Skeletal muscle tissue (tissue), 4 donors: ENCODE results near the gene LYRM9. TPM values are rescaled to one million over a fixed set of nuclear protein-coding genes. Genes with fewer than 3 reads are reported as not detected.

Experiments
- H3K27ac ChIP-seq: one replicate; pipeline ENCODE4 v1.7.0; 2013; ENCODE audit warnings: mild to moderate bottlenecking, low read depth, low read length, inconsistent platforms
- H3K27me3 ChIP-seq, 3 donors: one replicate each; pipeline ENCODE4 v1.7.0; 2013; ENCODE audit warnings: low read length in 3 of 3; ENCODE audit not compliant: control insufficient read depth in 3 of 3, insufficient read depth in 3 of 3
- H3K36me3 ChIP-seq, 3 donors: one replicate each; pipeline ENCODE4 v1.7.0; 2013; ENCODE audit warnings: low read length in 3 of 3; ENCODE audit not compliant: control insufficient read depth in 3 of 3, insufficient read depth in 3 of 3
- H3K4me1 ChIP-seq, 3 donors: one replicate each; pipeline ENCODE4 v1.7.0; 2013; ENCODE audit warnings: low read length in 3 of 3, mild to moderate bottlenecking in 3 of 3; ENCODE audit not compliant: control insufficient read depth in 3 of 3, insufficient read depth in 3 of 3
- H3K4me3 ChIP-seq, 3 donors: one replicate each; pipeline ENCODE4 v1.7.0; 2013; ENCODE audit warnings: low read length in 3 of 3
- H3K9ac ChIP-seq, 3 donors: one replicate each; pipeline ENCODE4 v1.7.0; 2013; ENCODE audit warnings: low read length in 3 of 3, mild to moderate bottlenecking in 3 of 3, moderate library complexity in 2 of 3, low read depth in 1 of 3
- H3K9me3 ChIP-seq, 3 donors: one replicate each; pipeline ENCODE4 v1.7.0; 2013; ENCODE audit warnings: low read length in 3 of 3; ENCODE audit not compliant: control insufficient read depth in 3 of 3
- total RNA-seq: library from RNA; depleted of rRNA; stranded (reverse); fragments of >200 nt; gene quantifications from one replicate; pipeline ENCODE4 v1.2.3, GENCODE V29; 2014
- donor health status: Osteomylitis.

Gene LYRM9
- total RNA-seq, 1 donor from 2014 or later: 5.2 TPM

DNA sequence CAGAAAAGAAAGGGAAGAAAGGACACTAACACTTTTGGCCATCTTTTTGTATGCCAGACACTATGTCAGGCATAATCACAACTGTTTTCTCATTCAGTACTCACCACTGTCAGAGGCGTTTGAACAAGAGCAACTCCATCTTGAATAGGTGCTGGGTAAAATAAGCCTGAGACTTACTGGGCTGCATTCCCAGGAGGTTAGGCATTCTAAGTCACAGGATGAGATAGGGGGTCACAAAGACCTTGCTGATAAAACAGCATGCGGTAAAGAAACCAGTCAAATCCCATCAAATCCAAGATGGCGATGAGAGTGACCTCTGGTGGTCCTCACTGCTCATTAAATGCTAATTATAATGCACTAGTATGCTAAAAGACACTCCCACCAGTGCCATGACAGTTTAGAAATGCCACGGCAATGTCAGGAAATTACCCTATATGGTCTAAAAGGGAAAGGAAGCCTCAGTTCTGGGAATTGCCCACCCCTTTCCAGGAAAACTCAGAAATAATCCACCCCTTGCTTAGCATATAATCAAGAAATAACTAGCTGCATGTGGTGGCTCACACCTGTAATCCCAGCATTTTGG lies 14.9 kb upstream of the LYRM9 start:
- Histone ChIP-seq H3K9me3 (no peaks in the 10 kb centered on the region), H3K4me3 (no peak overlapping the region), H3K27me3 (peaks cover 2 to 7% (median 4%) of the 10 kb centered on the region in 3 donors), H3K9ac (no peak overlapping the region), H3K36me3 (no peaks in the 10 kb centered on the region), H3K4me1 (no peaks in the 10 kb centered on the region), H3K27ac (no peak overlapping the region)

DNA sequence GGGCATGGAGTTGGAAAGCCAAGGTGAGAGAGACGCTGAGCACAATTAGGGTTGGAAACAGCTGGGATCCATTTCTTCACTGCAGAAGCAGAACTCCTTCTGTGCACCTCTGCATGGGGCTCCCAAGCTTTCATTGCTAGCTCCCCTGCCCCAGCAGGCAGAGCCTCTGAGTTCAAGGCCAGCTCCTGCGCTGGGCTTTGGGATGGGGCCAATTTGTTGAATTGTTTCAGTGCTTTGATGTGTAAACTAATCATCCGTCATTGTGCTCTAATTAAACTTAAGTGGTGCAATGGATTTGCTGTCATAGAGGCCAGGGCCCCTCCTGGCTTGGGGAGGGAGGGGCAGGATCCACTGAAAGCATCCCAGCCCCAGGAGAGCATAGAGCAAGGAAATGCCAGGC lies 13.5 kb upstream of the LYRM9 start:
- Histone ChIP-seq H3K4me1 (no peaks in the 10 kb centered on the region), H3K27ac (no peak overlapping the region), H3K27me3 (peaks cover 4 to 8% (median 4%) of the 10 kb centered on the region in 3 donors), H3K9me3 (no peaks in the 10 kb centered on the region), H3K36me3 (no peaks in the 10 kb centered on the region), H3K9ac (no peak overlapping the region), H3K4me3 (no peak overlapping the region)

DNA sequence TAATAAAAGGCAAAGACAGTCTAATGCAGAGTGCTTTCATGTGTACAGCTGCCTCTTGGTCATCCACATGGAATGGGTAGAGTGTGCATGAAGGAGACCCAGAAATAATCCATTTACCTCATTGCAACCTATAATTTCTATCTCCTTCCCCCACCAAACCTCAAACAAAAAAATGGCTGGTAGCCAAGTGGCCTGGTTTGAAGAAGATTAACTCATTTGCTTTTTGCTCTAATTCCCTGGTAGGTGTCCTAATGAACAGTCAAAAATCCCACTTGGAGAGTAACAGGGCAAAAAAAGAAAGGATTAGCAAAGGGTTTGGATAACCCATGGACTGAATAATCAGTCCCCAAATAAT lies 13.0 kb upstream of the LYRM9 start:
- Histone ChIP-seq H3K4me3 (no peak overlapping the region), H3K4me1 (no peaks in the 10 kb centered on the region), H3K9me3 (no peaks in the 10 kb centered on the region), H3K27ac (no peak overlapping the region), H3K27me3 (peaks cover 4 to 8% (median 4%) of the 10 kb centered on the region in 3 donors), H3K36me3 (no peaks in the 10 kb centered on the region), H3K9ac (no peak overlapping the region)

DNA sequence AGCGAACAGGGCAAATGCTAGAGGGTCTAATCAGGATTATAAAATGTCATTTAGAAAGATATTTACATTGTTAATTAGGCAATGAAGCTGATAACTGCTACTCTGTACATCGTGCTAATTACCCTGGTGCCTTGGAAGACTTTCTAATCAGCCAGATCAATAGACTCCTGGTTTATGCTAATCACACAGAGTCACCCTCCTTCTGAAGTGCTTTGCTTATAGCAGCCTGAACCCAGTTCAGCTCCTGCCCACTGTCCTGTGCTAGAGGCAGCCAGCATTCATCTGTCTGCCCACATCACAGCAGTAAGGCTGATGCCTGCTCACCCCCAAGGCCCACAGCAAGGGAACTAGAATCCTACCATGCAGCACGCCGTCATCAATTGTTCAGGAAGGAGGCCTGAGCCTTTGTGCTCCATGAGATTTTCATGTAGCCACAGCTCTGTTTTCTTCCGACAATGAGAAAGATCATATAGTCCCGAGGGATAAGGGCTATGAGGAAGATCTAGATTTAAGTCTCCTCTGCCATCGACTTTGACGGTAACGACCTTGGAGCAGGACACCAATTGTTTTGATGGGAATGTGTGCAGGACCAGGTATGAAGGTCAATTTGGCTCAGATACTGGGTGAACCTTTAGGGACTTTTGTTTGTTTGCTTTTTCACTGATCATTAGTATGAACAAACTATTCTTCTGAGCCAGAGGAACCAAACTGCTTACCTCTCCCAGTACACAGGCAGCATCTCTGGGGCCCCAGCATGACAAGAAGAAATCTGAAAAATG lies 12.5 kb upstream of the LYRM9 start:
- Histone ChIP-seq H3K27me3 (peaks cover 4 to 8% (median 4%) of the 10 kb centered on the region in 3 donors), H3K27ac (no peak overlapping the region), H3K36me3 (no peaks in the 10 kb centered on the region), H3K9me3 (no peaks in the 10 kb centered on the region), H3K4me3 (no peak overlapping the region), H3K9ac (no peak overlapping the region), H3K4me1 (no peaks in the 10 kb centered on the region)

DNA sequence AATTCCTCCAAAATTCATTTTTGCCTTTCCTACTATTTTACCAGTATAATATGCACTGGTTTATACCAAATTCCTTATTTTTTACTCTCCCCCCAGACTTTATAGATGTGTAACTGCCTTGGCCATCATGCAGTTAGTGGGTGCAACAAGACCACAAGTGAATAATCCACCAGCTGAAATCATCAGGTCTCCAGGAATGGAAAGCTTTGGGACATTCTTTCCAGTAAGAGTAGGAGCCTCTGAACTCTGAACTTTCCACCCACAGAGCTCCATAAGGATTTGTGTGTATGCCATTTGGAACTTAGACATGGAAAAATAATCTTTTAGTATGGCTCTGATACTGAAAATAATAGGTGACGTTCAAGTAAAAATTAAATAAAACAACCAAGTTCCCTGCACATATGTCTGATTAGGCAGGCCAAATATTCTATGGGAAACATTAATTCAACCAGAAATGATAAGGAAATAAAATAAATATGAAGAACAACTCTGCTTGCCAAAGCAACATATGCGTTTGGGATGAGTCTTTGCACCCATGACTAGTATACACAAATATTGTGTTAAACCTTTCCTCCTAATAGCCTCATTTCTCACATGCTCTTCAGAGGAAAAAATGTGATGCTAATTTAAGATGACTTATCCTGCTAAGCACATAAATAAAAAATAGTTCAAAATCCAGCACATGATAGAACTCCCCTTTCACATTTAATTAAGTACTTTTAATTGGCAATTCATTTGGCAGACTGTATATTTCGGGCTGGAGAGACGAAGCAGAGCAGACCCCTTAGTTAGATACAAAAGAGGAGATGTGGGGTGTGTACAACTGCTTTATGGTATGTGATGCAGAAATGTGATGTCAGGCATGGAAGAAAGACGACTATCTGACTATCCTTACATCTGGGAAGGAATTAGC lies 11.6 kb upstream of the LYRM9 start:
- no peaks in the 10 kb centered on the region for H3K9me3 ChIP-seq
- H3K4me1 ChIP-seq: no peaks in the 10 kb centered on the region
- H3K27me3 ChIP-seq: peaks cover 4 to 8% (median 4%) of the 10 kb centered on the region in 3 donors
- H3K4me3 ChIP-seq: no peak overlapping the region
- H3K9ac ChIP-seq: no peak overlapping the region
- no peak overlapping the region for H3K27ac ChIP-seq
- no peaks in the 10 kb centered on the region for H3K36me3 ChIP-seq

DNA sequence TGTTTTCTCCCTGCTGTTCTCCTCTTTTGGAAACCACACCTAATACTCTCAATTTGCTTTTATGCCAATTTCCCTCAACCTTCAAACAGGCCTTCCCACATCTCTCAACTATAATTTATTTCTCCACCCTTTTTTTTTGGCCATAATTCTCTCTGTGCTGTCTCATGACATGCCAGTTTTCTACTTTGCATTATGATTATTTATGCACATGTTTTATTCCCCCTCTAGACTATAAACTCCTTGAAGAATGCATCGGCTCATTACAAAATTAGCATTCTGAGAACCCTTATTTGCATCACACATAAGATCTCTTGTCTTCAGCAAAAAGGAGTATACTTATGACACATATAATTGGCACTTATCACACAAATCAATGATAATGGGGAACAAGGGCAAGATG lies 10.9 kb upstream of the LYRM9 start:
- no peak overlapping the region for H3K27ac ChIP-seq
- H3K9me3 ChIP-seq: no peaks in the 10 kb centered on the region
- peaks cover 4 to 8% (median 4%) of the 10 kb centered on the region in 3 donors for H3K27me3 ChIP-seq
- H3K4me1 ChIP-seq: no peaks in the 10 kb centered on the region
- no peak overlapping the region for H3K4me3 ChIP-seq
- H3K36me3 ChIP-seq: no peaks in the 10 kb centered on the region
- no peak overlapping the region for H3K9ac ChIP-seq

DNA sequence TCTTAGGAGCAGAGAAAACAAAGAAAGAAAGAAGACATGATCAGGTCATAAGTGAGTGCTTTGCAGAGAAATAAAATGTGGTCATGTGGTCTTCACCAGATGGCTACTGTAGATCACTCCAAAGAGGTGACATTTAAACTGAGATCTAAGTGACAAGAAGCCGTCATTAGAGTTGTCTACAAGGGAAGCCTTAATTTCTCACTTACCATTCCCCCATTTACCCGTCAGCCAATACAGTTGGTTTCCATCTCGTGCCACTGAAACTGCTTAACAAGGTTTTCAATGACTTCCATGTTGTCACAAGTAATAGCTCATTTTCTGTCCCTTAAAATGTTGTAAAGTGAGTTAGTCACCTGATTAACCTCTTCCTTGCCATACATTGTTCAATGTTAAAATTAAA lies 6.4 kb upstream of the LYRM9 start:
- Histone ChIP-seq H3K27ac (no peak overlapping the region), H3K4me1 (no peaks in the 10 kb centered on the region), H3K36me3 (no peaks in the 10 kb centered on the region), H3K9me3 (no peaks in the 10 kb centered on the region), H3K27me3 (peaks cover 0 to 6% (median 6%) of the 10 kb centered on the region in 3 donors), H3K9ac (no peak overlapping the region), H3K4me3 (no peak overlapping the region)

DNA sequence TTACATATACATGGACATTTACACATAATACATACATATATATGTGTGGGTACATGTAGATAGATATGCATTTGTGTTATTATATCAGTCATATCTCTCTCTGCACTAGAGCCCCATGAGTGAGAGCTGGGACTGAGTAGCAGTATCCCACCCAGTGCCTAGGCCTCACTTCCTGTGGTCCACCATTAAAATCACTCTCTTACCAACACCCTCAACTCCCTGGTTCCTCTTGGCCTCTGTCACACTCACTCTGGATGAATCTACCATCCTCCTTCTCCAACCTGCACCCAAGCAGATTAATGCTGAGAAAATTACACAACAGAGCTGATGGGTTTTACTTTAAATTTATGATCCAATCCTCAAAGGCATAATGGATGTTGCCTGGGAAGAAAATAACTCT lies 4.9 kb upstream of the LYRM9 start:
- Histone ChIP-seq H3K9me3 (no peaks in the 10 kb centered on the region), H3K27me3 (peaks cover 0 to 6% (median 5%) of the 10 kb centered on the region in 3 donors), H3K27ac (no peak overlapping the region), H3K4me3 (no peak overlapping the region), H3K9ac (no peak overlapping the region), H3K36me3 (no peaks in the 10 kb centered on the region), H3K4me1 (peaks cover 0 to 4% (median 0%) of the 10 kb centered on the region in 3 donors)

DNA sequence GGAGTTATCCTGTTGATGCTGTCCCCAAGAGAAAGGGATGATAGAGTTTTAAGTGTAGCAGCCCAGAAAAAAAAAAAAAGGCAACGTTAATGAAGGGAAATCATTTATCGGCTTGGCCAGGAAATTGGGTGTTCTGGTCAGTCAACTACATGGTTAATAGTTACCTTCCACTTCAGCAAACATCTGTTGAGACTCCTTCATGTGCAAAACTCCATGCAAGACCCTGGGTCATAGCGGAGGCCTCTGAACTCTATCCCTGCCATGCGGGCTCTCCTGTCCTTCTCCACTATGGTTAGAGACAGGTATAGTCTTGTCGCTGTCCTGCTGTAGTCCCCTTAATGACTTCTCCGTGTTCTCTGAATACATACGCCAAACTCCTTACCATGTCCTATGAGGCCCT lies 3.5 kb upstream of the LYRM9 start:
- Histone ChIP-seq H3K36me3 (no peaks in the 10 kb centered on the region), H3K27ac (no peak overlapping the region), H3K9me3 (no peaks in the 10 kb centered on the region), H3K9ac (no peak overlapping the region), H3K4me1 (peaks cover 4 to 7% (median 4%) of the 10 kb centered on the region in 3 donors), H3K4me3 (no peak overlapping the region), H3K27me3 (peaks cover 0 to 4% (median 3%) of the 10 kb centered on the region in 3 donors)
